ENCODE measurements around the gene TRIM16.
"Not testable (repeated sequence)": the region's sequence is repeated elsewhere in the genome, so short reads cannot be mapped to it uniquely, and the experiment has no call there.

TRIM16 gene

GRCh38 chr17:15683135-15683534 lies 976 bp downstream of the TRIM16 start:
- H3K27me3 ChIP-seq (replicated peaks; ENCODE audit: control insufficient read depth, insufficient read depth, low read length); DNase-seq (ENCODE audit: extremely low read depth, insufficient read length); H3K36me3 ChIP-seq (ENCODE audit: control insufficient read depth, insufficient read depth, low read length): not testable (repeated sequence)
- H3K4me3 ChIP-seq (replicated peaks; ENCODE audit: low read depth, low read length): peak overlapping the region; percentile 15; the same call in 1 of the 2 replicates

DNA sequence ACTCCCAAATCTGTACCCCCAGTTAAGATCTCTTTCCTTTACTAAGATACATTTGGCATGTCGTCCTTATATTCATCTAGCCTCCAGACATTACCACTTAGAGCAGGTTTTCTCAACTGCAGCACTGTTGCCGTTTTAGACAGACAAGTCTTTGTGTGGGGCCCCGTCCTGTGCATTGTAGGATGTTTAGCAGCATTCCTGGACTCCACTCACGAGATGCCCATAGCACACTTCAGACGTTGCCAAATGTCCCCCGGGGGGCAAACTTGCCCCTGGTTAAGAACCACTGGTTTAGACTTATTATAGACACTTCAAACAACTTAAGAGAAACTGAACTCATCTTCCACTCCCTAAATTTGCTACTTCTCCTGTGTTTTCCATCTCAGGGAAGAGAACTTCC lies 8.1 kb downstream of the TRIM16 start:
- H3K4me3 ChIP-seq (replicated peaks; ENCODE audit: low read depth, low read length); H3K36me3 ChIP-seq (ENCODE audit: control insufficient read depth, insufficient read depth, low read length); DNase-seq (ENCODE audit: extremely low read depth, insufficient read length); H3K27me3 ChIP-seq (replicated peaks; ENCODE audit: control insufficient read depth, insufficient read depth, low read length): not testable (repeated sequence)

- not testable (repeated sequence) for H3K27me3 ChIP-seq (replicated peaks; ENCODE audit: control insufficient read depth, insufficient read depth, low read length); DNase-seq (ENCODE audit: extremely low read depth, insufficient read length)
These were observed 9.5 kb downstream of the TRIM16 start for GRCh38 chr17:15674640-15675039.

DNA sequence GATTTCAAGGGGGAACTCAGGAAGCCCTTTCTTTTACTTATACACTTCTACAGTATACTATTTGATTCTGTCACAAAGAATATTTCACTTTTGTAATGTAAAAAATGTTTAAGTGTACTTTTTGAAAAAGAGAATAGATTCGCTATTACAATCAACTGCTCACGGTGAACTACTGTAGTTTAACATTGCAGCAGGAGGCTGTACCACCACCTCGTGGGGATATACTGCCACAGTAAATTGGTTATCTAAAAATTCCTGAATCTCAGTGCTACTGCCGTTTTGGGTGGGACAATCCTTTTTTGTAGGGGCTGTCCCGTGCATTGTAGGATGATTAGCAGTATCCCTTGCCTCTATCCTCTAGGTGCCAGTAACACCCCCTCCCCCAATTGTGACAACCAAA lies 14.6 kb downstream of the TRIM16 start:
- H3K36me3 ChIP-seq (ENCODE audit: control insufficient read depth, insufficient read depth, low read length); H3K27me3 ChIP-seq (replicated peaks; ENCODE audit: control insufficient read depth, insufficient read depth, low read length); DNase-seq (ENCODE audit: extremely low read depth, insufficient read length); H3K4me3 ChIP-seq (replicated peaks; ENCODE audit: low read depth, low read length): not testable (repeated sequence)

More at GRCh38 chr17:15674640-15675039, 9.5 kb downstream of the TRIM16 start:
- not testable (repeated sequence) for H3K36me3 ChIP-seq (ENCODE audit: control insufficient read depth, insufficient read depth, low read length); H3K4me3 ChIP-seq (replicated peaks; ENCODE audit: low read depth, low read length)

- H3K27me3 ChIP-seq (replicated peaks; ENCODE audit: control insufficient read depth, insufficient read depth, low read length): no peaks in the 10 kb centered on the region
- H3K36me3 ChIP-seq (ENCODE audit: control insufficient read depth, insufficient read depth, low read length): peaks cover 2% of the 10 kb centered on the region; the same call in 1 of the 2 replicates
- no peak for DNase-seq (ENCODE audit: extremely low read depth, insufficient read length)
- no peak overlapping the region for H3K4me3 ChIP-seq (replicated peaks; ENCODE audit: low read depth, low read length)
- TF ChIP-seq, protein P1, sequence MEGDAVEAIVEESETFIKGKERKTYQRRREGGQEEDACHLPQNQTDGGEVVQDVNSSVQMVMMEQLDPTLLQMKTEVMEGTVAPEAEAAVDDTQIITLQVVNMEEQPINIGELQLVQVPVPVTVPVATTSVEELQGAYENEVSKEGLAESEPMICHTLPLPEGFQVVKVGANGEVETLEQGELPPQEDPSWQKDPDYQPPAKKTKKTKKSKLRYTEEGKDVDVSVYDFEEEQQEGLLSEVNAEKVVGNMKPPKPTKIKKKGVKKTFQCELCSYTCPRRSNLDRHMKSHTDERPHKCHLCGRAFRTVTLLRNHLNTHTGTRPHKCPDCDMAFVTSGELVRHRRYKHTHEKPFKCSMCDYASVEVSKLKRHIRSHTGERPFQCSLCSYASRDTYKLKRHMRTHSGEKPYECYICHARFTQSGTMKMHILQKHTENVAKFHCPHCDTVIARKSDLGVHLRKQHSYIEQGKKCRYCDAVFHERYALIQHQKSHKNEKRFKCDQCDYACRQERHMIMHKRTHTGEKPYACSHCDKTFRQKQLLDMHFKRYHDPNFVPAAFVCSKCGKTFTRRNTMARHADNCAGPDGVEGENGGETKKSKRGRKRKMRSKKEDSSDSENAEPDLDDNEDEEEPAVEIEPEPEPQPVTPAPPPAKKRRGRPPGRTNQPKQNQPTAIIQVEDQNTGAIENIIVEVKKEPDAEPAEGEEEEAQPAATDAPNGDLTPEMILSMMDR (IDR thresholded peaks at IDR 0.05; ENCODE audit: insufficient read depth, low read length, poor library complexity, severe bottlenecking): no peak
These were observed 20.4 kb downstream of the TRIM16 start for GRCh38 chr17:15663691-15664090.

GRCh38 chr17:15663176-15663575 lies 20.9 kb downstream of the TRIM16 start:
- no peaks in the 10 kb centered on the region for H3K27me3 ChIP-seq (replicated peaks; ENCODE audit: control insufficient read depth, insufficient read depth, low read length)
- TF ChIP-seq, protein P1 (IDR thresholded peaks at IDR 0.05; ENCODE audit: insufficient read depth, low read length, poor library complexity, severe bottlenecking): no peak
- peaks cover 2% of the 10 kb centered on the region; the same call in 1 of the 2 replicates for H3K36me3 ChIP-seq (ENCODE audit: control insufficient read depth, insufficient read depth, low read length)
- DNase-seq (ENCODE audit: extremely low read depth, insufficient read length): no peak
- H3K4me3 ChIP-seq (replicated peaks; ENCODE audit: low read depth, low read length): no peak overlapping the region

GRCh38 chr17:15662681-15663080 lies 21.4 kb downstream of the TRIM16 start:
- TF ChIP-seq, protein P1 (IDR thresholded peaks at IDR 0.05; ENCODE audit: insufficient read depth, low read length, poor library complexity, severe bottlenecking): no peak
- no peak overlapping the region for H3K4me3 ChIP-seq (replicated peaks; ENCODE audit: low read depth, low read length)
- no peaks in the 10 kb centered on the region for H3K27me3 ChIP-seq (replicated peaks; ENCODE audit: control insufficient read depth, insufficient read depth, low read length)
- DNase-seq (ENCODE audit: extremely low read depth, insufficient read length): no peak
- H3K36me3 ChIP-seq (ENCODE audit: control insufficient read depth, insufficient read depth, low read length): peaks cover 2% of the 10 kb centered on the region; the same call in 1 of the 2 replicates

- Histone ChIP-seq H3K36me3 (ENCODE audit: control insufficient read depth, insufficient read depth, low read length) (peaks cover 2% of the 10 kb centered on the region; the same call in 1 of the 2 replicates), H3K27me3 (replicated peaks; ENCODE audit: control insufficient read depth, insufficient read depth, low read length) (no peaks in the 10 kb centered on the region), H3K4me3 (replicated peaks; ENCODE audit: low read depth, low read length) (no peak overlapping the region)
- TF ChIP-seq, protein P1 (IDR thresholded peaks at IDR 0.05; ENCODE audit: insufficient read depth, low read length, poor library complexity, severe bottlenecking): no peak
- no peak for DNase-seq (ENCODE audit: extremely low read depth, insufficient read length)
These were observed 24.0 kb downstream of the TRIM16 start for GRCh38 chr17:15660077-15660476.

Measured in GM06990 (cell line).